Mesodermal cell (in vitro differentiated cells): Measurements from ENCODE around the gene SUSD6.
"Not testable (repeated sequence)": the region's sequence is repeated elsewhere in the genome, so short reads cannot be mapped to it uniquely, and the experiment has no call there.

Experiments
- H3K27ac ChIP-seq: 2 replicates; pipeline ENCODE4 v1.7.0; 2013; ENCODE audit warnings: mild to moderate bottlenecking, low read depth, low read length, moderate library complexity; ENCODE audit not compliant: severe bottlenecking
- H3K36me3 ChIP-seq: 2 replicates; pipeline ENCODE4 v1.7.1; 2013; ENCODE audit warnings: mild to moderate bottlenecking, low read length, moderate library complexity; ENCODE audit not compliant: control insufficient read depth, insufficient read depth
- H3K4me1 ChIP-seq: one replicate; pipeline ENCODE4 v1.7.1; 2013; ENCODE audit warnings: mild to moderate bottlenecking, low read length; ENCODE audit not compliant: insufficient read depth, control insufficient read depth, poor library complexity, severe bottlenecking
- H3K4me3 ChIP-seq: 2 replicates; pipeline ENCODE4 v1.7.0; 2013; ENCODE audit warnings: low read length, control low read depth, mild to moderate bottlenecking; ENCODE audit not compliant: insufficient read depth, poor library complexity, severe bottlenecking; ENCODE audit errors: extremely low read depth
- H3K9me3 ChIP-seq: 2 replicates; pipeline ENCODE4 v1.7.1; 2013; ENCODE audit warnings: mild to moderate bottlenecking, low read length, moderate library complexity; ENCODE audit not compliant: control insufficient read depth
- WGBS, 2 experiments: methylation state at CpG; one replicate each; pipeline ENCODE4 v1.1.5; 2013; ENCODE audit warnings: missing lambda C conversion rate in 2 of 2; ENCODE audit not compliant: insufficient coverage in 2 of 2; 5-methylcytosine and 5-hydroxymethylcytosine counted together

SUSD6 gene

GRCh38 chr14:69715725-69716477, 104.5 kb downstream of the SUSD6 start:
- H3K4me1 ChIP-seq: peaks cover 23% of the 10 kb centered on the region
- 94 to 98% methylated on average over 13 of the region's 13 CpGs for WGBS, 2 experiments

DNA sequence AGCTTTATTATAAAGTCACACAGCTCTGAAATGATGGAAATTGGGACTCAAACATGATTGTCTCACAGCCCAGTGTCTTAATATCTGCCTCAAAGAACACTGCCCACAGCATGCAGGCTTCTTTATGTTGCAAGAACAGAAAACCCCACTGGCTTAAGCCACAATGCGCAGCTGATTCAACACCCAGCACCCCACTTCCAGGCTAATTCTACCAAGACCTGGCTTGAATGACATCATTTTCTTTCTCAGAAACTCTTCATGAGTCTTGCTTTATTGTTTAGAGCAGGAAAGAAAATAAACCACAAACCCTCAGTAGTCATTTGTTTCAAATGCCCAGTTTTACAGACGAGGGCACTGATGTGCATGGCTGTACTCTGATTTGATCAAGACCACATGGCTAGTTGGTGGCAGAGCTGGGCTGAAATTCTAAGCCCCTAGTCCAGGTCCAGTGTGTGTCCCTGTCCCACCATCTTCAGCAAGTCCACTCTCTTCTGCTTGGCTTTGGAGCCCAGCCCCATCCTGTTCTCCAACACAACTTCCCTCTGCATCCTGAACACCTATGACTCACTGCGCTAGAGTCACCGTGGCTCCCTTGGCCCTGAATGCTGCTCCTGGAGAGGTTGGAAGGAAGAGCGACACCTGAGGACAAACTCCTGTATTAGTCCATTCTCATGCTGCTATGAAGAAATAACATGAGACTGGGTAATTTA, 105.2 kb downstream of the SUSD6 start:
- Histone ChIP-seq H3K27ac (no peak overlapping the region), H3K36me3 (peaks cover 2% of the 10 kb centered on the region), H3K9me3 (no peaks in the 10 kb centered on the region), H3K4me1 (peaks cover 23% of the 10 kb centered on the region), H3K4me3 (no peak overlapping the region)
- 86 to 97% methylated on average over 3 to 4 of the region's 5 CpGs for WGBS, 2 experiments

More at GRCh38 chr14:69715725-69716477, 104.5 kb downstream of the SUSD6 start:
- H3K36me3 ChIP-seq: peaks cover 7% of the 10 kb centered on the region
- H3K27ac ChIP-seq: no peak overlapping the region
- H3K4me3 ChIP-seq: no peak overlapping the region
- H3K9me3 ChIP-seq: no peaks in the 10 kb centered on the region

GRCh38 chr14:69718614-69719013, 107.2 kb downstream of the SUSD6 start:
- not testable (repeated sequence) for H3K27ac ChIP-seq, H3K9me3 ChIP-seq, H3K36me3 ChIP-seq, H3K4me3 ChIP-seq, H3K4me1 ChIP-seq
- WGBS, 2 experiments: 80 to 87% methylated on average over 2 of the region's 2 CpGs

DNA sequence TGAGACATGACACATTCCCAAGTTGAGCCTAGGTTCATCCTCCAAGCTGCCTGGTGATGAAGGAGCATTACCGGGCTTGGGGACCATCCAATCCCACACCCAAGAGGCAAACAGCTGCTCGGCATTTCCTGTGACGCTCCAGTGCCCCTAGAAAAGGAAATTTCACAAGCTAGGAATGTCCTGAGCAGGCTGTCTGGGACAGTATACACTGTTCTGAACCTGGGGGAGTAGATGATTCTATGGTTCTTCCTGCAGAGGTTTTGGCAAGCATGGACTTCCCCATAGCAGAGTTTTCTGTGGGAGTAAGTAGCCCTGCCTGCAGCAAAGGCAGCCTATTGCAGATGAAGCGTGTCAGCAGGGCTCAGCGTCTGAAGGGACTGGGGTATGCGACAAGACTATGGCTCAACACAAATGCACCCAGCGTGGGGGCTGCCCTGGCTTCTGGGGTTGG, 108.1 kb downstream of the SUSD6 start:
- Histone ChIP-seq H3K4me3 (no peak overlapping the region), H3K9me3 (no peaks in the 10 kb centered on the region), H3K4me1 (peaks cover 4% of the 10 kb centered on the region), H3K36me3 (no peaks in the 10 kb centered on the region), H3K27ac (no peak overlapping the region)
- 59 to 62% methylated on average over 6 to 7 of the region's 7 CpGs for WGBS, 2 experiments

DNA sequence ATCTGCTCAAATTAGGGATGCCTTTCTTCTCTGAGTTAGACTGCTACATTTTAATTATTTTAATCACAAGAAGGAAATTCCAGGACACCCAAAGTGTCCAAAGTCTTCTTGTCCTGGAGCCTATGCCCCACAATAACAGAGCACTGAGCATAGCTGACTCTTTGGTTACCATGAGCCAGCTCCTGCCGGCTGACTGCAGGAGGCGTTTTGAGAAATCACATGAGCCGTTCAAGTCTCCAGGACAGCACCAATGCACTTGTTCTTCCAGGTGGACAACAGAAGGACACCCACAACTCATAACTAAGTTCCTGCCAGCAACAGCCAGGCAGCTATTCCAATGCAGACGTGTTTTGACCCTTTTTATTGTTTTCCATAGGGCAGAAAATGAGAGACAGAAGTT, 109.5 kb downstream of the SUSD6 start:
- H3K27ac ChIP-seq: no peak overlapping the region
- no peaks in the 10 kb centered on the region for H3K36me3 ChIP-seq
- 86 to 89% methylated on average over 4 of the region's 4 CpGs for WGBS, 2 experiments
- no peaks in the 10 kb centered on the region for H3K9me3 ChIP-seq
- peaks cover 4% of the 10 kb centered on the region for H3K4me1 ChIP-seq
- no peak overlapping the region for H3K4me3 ChIP-seq

GRCh38 chr14:69726761-69727511, 115.5 kb downstream of the SUSD6 start:
- Histone ChIP-seq H3K4me1 (peaks cover 2% of the 10 kb centered on the region), H3K36me3 (no peaks in the 10 kb centered on the region), H3K4me3 (peak overlapping the region; percentile 19), H3K9me3 (no peaks in the 10 kb centered on the region), H3K27ac (no peak overlapping the region)
- WGBS, 2 experiments: 22 to 26% methylated on average over 38 to 43 of the region's 51 CpGs

DNA sequence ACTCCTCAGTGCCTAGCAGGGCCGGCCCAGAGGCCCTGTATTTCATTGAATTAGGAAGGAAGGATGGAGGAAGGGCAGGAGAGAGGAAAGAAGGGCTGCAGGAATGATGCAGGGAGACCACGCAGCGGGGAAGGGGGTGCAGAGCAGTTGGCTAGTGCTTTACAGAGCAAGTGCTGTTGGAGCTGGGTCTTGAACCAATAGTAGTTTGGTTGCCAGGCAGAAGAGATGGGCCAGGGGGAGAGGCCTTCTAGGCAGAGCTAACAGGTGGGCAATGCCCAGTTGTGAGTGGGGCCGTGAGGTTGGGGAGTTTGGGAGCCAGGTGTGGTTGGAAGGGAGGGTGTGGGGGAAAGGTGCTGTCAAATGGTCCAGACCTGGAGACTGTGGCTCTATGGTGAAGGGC, 116.5 kb downstream of the SUSD6 start:
- 83 to 96% methylated on average over 2 to 3 of the region's 4 CpGs for WGBS, 2 experiments
- Histone ChIP-seq H3K36me3 (no peaks in the 10 kb centered on the region), H3K4me3 (no peak overlapping the region), H3K27ac (no peak overlapping the region), H3K4me1 (peaks cover 2% of the 10 kb centered on the region), H3K9me3 (no peaks in the 10 kb centered on the region)

- not testable (repeated sequence) for H3K4me1 ChIP-seq, H3K9me3 ChIP-seq, H3K4me3 ChIP-seq, H3K36me3 ChIP-seq, H3K27ac ChIP-seq
- WGBS, 2 experiments: 84 to 89% methylated on average over 7 to 8 of the region's 8 CpGs
Measured at GRCh38 chr14:69731919-69732598, 120.7 kb downstream of the SUSD6 start.

GRCh38 chr14:69736405-69736804, 125.0 kb downstream of the SUSD6 start:
- H3K4me3 ChIP-seq, H3K27ac ChIP-seq, H3K4me1 ChIP-seq, H3K9me3 ChIP-seq, H3K36me3 ChIP-seq: not testable (repeated sequence)
- whole genome bisulfite sequencing, 2 experiments: 86 to 100% methylated on average over 4 of the region's 4 CpGs

DNA sequence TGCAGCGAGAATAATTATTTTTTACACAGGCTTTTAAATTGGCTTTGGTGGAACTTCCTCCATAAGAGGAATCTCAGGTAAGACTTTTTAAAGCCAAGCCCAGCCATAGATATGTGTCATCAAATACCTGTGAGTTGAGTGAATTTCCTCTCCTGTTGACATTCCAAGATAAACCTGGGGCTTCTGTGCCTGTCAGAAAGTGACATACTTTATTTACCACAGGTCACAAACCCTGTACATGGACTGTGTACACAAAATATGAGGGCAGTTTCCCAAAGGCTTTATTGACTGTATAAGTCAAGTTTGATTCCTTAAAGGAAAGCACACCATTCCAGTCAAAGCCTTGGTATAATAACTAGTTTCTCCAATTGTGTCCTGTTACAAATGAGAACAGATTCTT, 129.7 kb downstream of the SUSD6 start:
- H3K36me3 ChIP-seq: no peaks in the 10 kb centered on the region
- H3K27ac ChIP-seq: no peak overlapping the region
- H3K4me3 ChIP-seq: no peak overlapping the region
- peaks cover 9% of the 10 kb centered on the region for H3K9me3 ChIP-seq
- H3K4me1 ChIP-seq: no peaks in the 10 kb centered on the region
- WGBS, 2 experiments: 100% methylated on average over 1 of the region's 1 CpG; no CpG with 5 or more reads in 1 of the 2 experiments
